Activated naive CD8-positive, alpha-beta T cell treated with anti-CD3 and anti-CD28 coated beads, Interleukin-2, amount 10 ng/mL, durations not matched to agents 7 days and 5 days (primary cell): ENCODE measurements around the gene RPTOR. TPM values are rescaled to one million over a fixed set of nuclear protein-coding genes. Genes with fewer than 3 reads are reported as not detected.

Experiments used
- ATAC-seq: fragments of 150-1000 bp; cut with Tn5 transposase; one replicate; pipeline ENCODE4 v1.10.0; 2021; ENCODE audit warnings: low read depth, moderate library complexity
- POLR2A ChIA-PET: fragments of 350-600 bp; sonication (Branson Sonifier 250); formaldehyde crosslinking; loops from one replicate; lab custom pipeline; 2021; ENCODE audit warnings: antibody characterized with exemption; lab: Charles Lee
- DNase-seq: peaks from one replicate; pipeline ENCODE4 v3.0.0; 2021
- H3K27ac Mint-ChIP-seq: one replicate; pipeline ENCODE4 v1.8.0; 2022; ENCODE audit warnings: mild to moderate bottlenecking, mixed read lengths
- H3K27me3 Mint-ChIP-seq: one replicate; pipeline ENCODE4 v1.8.0; 2022; ENCODE audit warnings: mild to moderate bottlenecking, moderate library complexity, mixed read lengths
- H3K36me3 Mint-ChIP-seq: one replicate; pipeline ENCODE4 v1.8.0; 2021; ENCODE audit warnings: mild to moderate bottlenecking, mixed read lengths
- H3K4me1 Mint-ChIP-seq: one replicate; pipeline ENCODE4 v1.8.0; 2021; ENCODE audit warnings: mixed read lengths
- H3K4me3 Mint-ChIP-seq: one replicate; pipeline ENCODE4 v1.8.0; 2022; ENCODE audit warnings: mild to moderate bottlenecking, moderate library complexity, mixed read lengths
- H3K9me3 Mint-ChIP-seq: one replicate; pipeline ENCODE4 v1.8.0; 2021; ENCODE audit warnings: mixed read lengths
- total RNA-seq, 2 experiments: library from RNA; stranded (reverse); gene quantifications; one replicate each; pipeline ENCODE4 v1.2.3, GENCODE V29; 2021

The RPTOR gene
- total RNA-seq, 2 experiments from 2014 or later: 43.2 to 43.8 TPM

GRCh38 chr17:81002409-81003361 lies 458.0 kb downstream of the RPTOR start:
- Mint-ChIP-seq H3K27me3 (peaks cover 46% of the 10 kb centered on the region), H3K4me1 (peaks cover 14% of the 10 kb centered on the region), H3K4me3 (peak overlapping the region; percentile 47), H3K27ac (no peak overlapping the region), H3K9me3 (no peaks in the 10 kb centered on the region), H3K36me3 (peaks cover 6% of the 10 kb centered on the region)
- no peak for DNase-seq
- ATAC-seq: no peak
- POLR2A ChIA-PET: interaction anchor here (1.4 kb wide), 2 partner anchors 13 to 15 kb away, joined by 3 to 5 read pairs; no protein-coding TSS in a partner anchor

- peaks cover 14% of the 10 kb centered on the region for H3K4me1 Mint-ChIP-seq
- ATAC-seq (peak; percentile 24), DNase-seq (no peak)
- POLR2A ChIA-PET: interaction anchor here (1.1 to 1.7 kb wide), 4 partner anchors 12 to 24 kb away, joined by 3 to 15 read pairs (median 6); partner anchors contain the start of gene CHMP6
- no peaks in the 10 kb centered on the region for H3K9me3 Mint-ChIP-seq
- H3K27ac Mint-ChIP-seq: no peak overlapping the region
- H3K4me3 Mint-ChIP-seq: peak overlapping the region; percentile 74
- H3K27me3 Mint-ChIP-seq: peaks cover 46% of the 10 kb centered on the region
- peaks cover 6% of the 10 kb centered on the region for H3K36me3 Mint-ChIP-seq
Measured at GRCh38 chr17:81003711-81004475, 459.3 kb downstream of the RPTOR start.

GRCh38 chr17:81006891-81007290 lies 462.3 kb downstream of the RPTOR start:
- POLR2A ChIA-PET: interaction anchor here (1.3 kb wide), 1 partner anchor 11 kb away, joined by 5 read pairs; no protein-coding TSS in a partner anchor
- Mint-ChIP-seq H3K27ac (no peak overlapping the region), H3K4me1 (peaks cover 11% of the 10 kb centered on the region), H3K27me3 (peaks cover 53% of the 10 kb centered on the region), H3K4me3 (no peak overlapping the region), H3K9me3 (peaks cover 5% of the 10 kb centered on the region), H3K36me3 (peaks cover 8% of the 10 kb centered on the region)
- no peak for DNase-seq
- ATAC-seq: no peak

GRCh38 chr17:81008140-81008539 lies 463.5 kb downstream of the RPTOR start:
- DNase-seq (no peak), ATAC-seq (no peak)
- no peak overlapping the region for H3K4me3 Mint-ChIP-seq
- peaks cover 43% of the 10 kb centered on the region for H3K27me3 Mint-ChIP-seq
- peaks cover 7% of the 10 kb centered on the region for H3K9me3 Mint-ChIP-seq
- no peak overlapping the region for H3K27ac Mint-ChIP-seq
- peaks cover 6% of the 10 kb centered on the region for H3K4me1 Mint-ChIP-seq
- POLR2A ChIA-PET: interaction anchor here (2.3 kb wide), 1 partner anchor 10 kb away, joined by 11 read pairs; no protein-coding TSS in a partner anchor
- peaks cover 8% of the 10 kb centered on the region for H3K36me3 Mint-ChIP-seq

- Mint-ChIP-seq H3K4me1 (peaks cover 9% of the 10 kb centered on the region), H3K36me3 (peaks cover 8% of the 10 kb centered on the region), H3K27ac (no peak overlapping the region), H3K9me3 (peaks cover 7% of the 10 kb centered on the region), H3K27me3 (peaks cover 37% of the 10 kb centered on the region), H3K4me3 (no peak overlapping the region)
- no peak for DNase-seq
- POLR2A ChIA-PET: interaction anchor here (0.9 to 2.3 kb wide), 2 partner anchors 9 to 15 kb away, joined by 4 to 11 read pairs; no protein-coding TSS in a partner anchor
- no peak for ATAC-seq
Measured at GRCh38 chr17:81009136-81009535, 464.5 kb downstream of the RPTOR start.

GRCh38 chr17:81010935-81011334 lies 466.3 kb downstream of the RPTOR start:
- Mint-ChIP-seq H3K36me3 (peaks cover 8% of the 10 kb centered on the region), H3K4me3 (no peak overlapping the region), H3K27ac (peak overlapping the region; percentile 11), H3K27me3 (peaks cover 23% of the 10 kb centered on the region), H3K9me3 (peaks cover 10% of the 10 kb centered on the region), H3K4me1 (peaks cover 5% of the 10 kb centered on the region)
- DNase-seq: no peak
- POLR2A ChIA-PET: no interaction called here
- no peak for ATAC-seq

GRCh38 chr17:81011951-81012350 lies 467.3 kb downstream of the RPTOR start:
- peaks cover 14% of the 10 kb centered on the region for H3K27me3 Mint-ChIP-seq
- POLR2A ChIA-PET: no interaction called here
- H3K4me3 Mint-ChIP-seq: no peak overlapping the region
- H3K4me1 Mint-ChIP-seq: peaks cover 7% of the 10 kb centered on the region
- ATAC-seq (no peak), DNase-seq (no peak)
- no peak overlapping the region for H3K27ac Mint-ChIP-seq
- peaks cover 15% of the 10 kb centered on the region for H3K36me3 Mint-ChIP-seq
- peaks cover 15% of the 10 kb centered on the region for H3K9me3 Mint-ChIP-seq

- Mint-ChIP-seq H3K9me3 (peaks cover 15% of the 10 kb centered on the region), H3K4me1 (peaks cover 12% of the 10 kb centered on the region), H3K4me3 (no peak overlapping the region), H3K27me3 (peaks cover 8% of the 10 kb centered on the region), H3K36me3 (peaks cover 15% of the 10 kb centered on the region), H3K27ac (no peak overlapping the region)
- POLR2A ChIA-PET: interaction anchor here (0.6 kb wide), 1 partner anchor 466 kb away, joined by 3 read pairs; no protein-coding TSS in a partner anchor
- no peak for ATAC-seq
- DNase-seq: no peak
Measured at GRCh38 chr17:81012574-81013447, 468.2 kb downstream of the RPTOR start.

GRCh38 chr17:81013642-81014041 lies 469.0 kb downstream of the RPTOR start:
- peaks cover 21% of the 10 kb centered on the region for H3K4me1 Mint-ChIP-seq
- ATAC-seq: no peak
- POLR2A ChIA-PET: no interaction called here
- no peak overlapping the region for H3K27ac Mint-ChIP-seq
- DNase-seq: no peak
- H3K36me3 Mint-ChIP-seq: peaks cover 15% of the 10 kb centered on the region
- H3K27me3 Mint-ChIP-seq: peaks cover 8% of the 10 kb centered on the region
- peaks cover 15% of the 10 kb centered on the region for H3K9me3 Mint-ChIP-seq
- no peak overlapping the region for H3K4me3 Mint-ChIP-seq

- Mint-ChIP-seq H3K36me3 (peaks cover 15% of the 10 kb centered on the region), H3K27me3 (peaks cover 8% of the 10 kb centered on the region), H3K4me1 (peaks cover 26% of the 10 kb centered on the region), H3K9me3 (peaks cover 15% of the 10 kb centered on the region), H3K27ac (no peak overlapping the region), H3K4me3 (no peak overlapping the region)
- no peak for ATAC-seq
- POLR2A ChIA-PET: interaction anchor here (0.8 kb wide), 1 partner anchor 12 kb away, joined by 3 read pairs; no protein-coding TSS in a partner anchor
- no peak for DNase-seq
Measured at GRCh38 chr17:81015136-81015535, 470.5 kb downstream of the RPTOR start.
